RCC 7860 (cell line): Measurements from ENCODE around the gene ATG7.
"Not testable (repeated sequence)": the region's sequence is repeated elsewhere in the genome, so short reads cannot be mapped to it uniquely, and the experiment has no call there.

Experiments used
- DNase-seq: peaks from one replicate; pipeline ENCODE4 v3.0.0-alpha.2; 2015; ENCODE audit warnings: low spot score
- FAIRE-seq: peaks from 2 replicates; lab custom pipeline; 2012; peaks lifted over from hg19 to GRCh38; lab: Jason Lieb, UNC

ATG7 gene

DNA sequence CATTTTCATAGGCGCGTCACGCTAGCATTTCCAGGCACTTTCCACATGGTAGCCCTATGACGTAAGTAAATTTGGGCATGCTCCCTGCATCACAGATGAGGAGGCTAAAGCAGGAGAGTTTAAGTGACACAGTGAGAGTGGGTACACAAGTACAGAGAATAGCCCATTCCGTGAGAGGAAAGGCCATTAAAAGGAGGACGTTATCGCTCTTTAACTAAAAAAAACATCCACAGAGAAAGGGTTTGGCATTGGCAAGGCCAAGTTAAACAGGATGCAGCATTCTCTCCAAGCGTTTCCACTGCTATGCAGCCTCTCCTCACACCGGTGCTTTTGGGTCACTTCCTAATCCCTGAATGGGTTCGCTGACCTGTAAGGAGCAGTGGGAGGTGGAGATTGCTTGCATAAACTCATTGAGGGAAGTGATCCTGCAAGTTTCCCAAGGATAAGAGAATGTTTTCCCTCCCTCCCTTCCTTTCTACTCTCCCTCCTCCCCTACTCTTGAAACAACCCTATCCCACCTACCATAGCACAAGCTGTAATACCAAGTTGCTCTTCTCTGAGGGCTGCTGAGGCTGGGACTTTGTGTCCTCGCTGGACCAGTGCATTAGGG, 223.9 kb downstream of the ATG7 start:
- DNase-seq (no peak), FAIRE-seq (no peak)

DNA sequence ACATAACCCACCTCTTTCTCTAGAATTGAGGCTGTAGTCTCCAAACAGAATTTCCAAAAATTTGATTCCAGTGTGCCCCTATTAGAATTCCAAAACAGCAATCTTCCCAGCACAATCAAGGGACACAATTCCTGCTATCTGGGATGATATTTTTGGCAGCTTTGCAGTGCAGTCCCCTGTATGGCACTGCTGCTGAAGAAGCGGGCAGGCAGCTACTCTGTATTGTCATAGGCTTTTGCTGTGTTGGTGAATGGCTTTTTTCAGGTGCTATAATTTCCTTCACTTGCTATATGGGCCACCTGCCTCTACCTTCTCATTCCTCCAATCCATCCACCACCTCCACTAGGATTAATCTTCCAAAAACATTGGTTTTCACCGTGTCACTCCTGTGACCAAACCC, 226.0 kb downstream of the ATG7 start:
- DNase-seq (no peak), FAIRE-seq (no peak)

- DNase-seq (peak; percentile 85), FAIRE-seq (no peak)
Measured at GRCh38 chr3:11498646-11499045, 226.4 kb downstream of the ATG7 start.

GRCh38 chr3:11499144-11499543, 226.9 kb downstream of the ATG7 start:
- FAIRE-seq (peak; percentile 85), DNase-seq (peak; percentile 87)

DNA sequence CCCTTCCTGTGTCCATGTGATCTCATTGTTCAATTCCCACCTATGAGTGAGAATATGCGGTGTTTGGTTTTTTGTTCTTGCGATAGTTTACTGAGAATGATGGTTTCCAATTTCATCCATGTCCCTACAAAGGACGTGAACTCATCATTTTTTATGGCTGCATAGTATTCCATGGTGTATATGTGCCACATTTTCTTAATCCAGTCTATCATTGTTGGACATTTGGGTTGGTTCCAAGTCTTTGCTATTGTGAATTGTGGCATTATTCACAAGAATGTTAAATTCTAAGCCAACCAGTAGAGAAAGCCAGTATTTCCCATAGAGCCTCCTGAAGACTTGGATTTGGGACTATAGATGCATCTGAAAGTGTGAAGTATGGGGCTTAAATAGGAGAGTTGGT, 230.2 kb downstream of the ATG7 start:
- FAIRE-seq, DNase-seq: not testable (repeated sequence)

DNA sequence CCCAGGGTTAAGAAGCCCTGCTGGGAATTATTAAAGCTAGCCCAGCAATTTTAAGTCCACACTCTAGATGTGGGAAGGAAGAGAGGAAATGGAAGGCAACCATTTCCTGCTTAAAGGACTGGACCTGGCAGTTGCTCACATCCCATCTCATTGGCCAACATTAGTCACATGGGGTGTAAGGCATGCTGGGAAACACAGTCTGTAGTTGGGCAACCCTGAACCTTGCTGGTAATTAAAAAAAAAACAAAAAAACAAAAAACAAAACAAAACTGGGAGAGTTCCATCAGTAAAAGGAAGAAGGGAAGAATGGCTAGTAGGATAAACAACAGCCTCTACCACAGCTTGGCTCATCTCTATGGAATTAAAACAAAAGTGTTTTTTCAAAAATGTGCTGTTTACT, 235.5 kb downstream of the ATG7 start:
- DNase-seq (no peak), FAIRE-seq (no peak)

DNA sequence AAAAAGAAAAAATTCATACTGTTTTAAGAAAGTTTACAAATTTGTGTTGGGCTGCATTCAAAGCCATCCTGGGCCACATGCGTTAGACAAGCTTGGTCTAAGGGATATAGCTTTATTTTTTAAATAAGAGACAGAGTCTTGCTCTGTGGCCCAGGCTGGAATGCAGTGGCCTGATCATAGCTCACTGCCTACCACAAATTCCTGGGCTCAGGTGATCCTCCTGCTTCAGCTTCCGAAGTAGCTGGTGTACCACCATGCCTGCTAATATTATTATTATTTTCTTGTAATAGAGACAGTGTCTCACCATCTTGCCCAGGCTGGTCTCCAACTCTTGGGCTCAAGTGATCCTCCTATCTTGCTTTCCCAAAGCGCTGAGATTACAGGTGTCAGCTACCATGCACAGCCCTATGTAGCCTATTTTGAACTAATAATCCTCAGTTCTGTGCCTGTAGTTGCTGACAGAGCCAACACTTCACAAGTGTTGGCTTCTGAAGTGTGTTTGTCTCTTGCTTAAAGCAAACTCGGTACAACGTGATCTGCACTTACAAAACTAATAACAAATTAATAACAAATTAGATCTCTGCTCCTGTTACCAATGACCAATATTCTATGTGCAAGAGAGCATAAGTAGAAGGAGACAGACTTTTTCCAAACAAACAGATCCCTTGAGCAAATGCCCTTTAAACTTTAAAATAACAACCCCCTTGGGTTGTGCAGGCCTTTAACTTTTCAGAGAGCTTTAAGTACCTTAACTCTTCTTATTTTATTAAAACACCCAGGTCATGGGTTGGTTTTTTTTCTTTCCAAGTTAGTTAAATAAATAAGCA, 236.4 kb downstream of the ATG7 start:
- DNase-seq (no peak), FAIRE-seq (no peak)

GRCh38 chr3:11509173-11510000, 237.2 kb downstream of the ATG7 start:
- no peak for FAIRE-seq
- DNase-seq: no peak

GRCh38 chr3:11510001-11510340, 237.8 kb downstream of the ATG7 start:
- DNase-seq (no peak), FAIRE-seq (no peak)

DNA sequence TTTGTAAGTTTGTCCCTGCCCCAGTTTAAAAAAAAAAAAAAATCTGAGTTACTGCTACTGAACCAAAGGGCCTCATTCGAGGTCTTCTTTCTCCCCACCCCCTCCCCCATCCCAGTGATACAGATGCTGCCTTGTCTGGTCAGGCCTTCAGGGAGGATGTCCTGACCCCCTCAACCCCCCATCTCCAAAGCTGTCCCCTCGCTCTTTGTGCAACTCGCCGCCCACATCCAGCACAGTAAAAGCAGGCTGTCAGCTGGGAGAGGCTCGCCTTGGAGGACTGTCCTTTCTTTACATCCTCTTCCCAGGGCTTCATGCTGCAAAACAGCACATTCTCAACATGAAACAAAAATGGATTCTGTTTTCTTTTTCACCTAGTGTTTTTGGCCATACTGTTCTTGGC, 238.2 kb downstream of the ATG7 start:
- FAIRE-seq (no peak), DNase-seq (no peak)

DNA sequence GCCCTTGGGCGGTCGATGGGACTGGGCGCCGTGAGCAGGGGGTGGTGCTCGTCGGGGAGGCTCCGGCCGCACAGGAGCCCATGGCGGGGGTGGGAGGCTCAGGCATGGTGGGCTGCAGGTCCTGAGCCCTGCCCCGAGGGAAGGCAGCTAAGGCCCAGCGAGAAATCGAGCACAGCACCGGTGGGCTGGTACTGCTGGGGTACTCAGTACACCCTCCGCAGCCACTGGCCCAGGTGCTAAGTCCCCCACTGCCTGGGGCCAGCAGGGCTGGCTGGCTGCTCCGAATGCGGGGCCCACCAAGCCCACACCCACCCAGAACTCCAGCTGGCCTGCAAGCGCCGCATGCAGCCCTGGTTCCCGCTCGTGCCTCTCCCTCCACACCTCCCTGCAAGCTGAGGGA, 239.4 kb downstream of the ATG7 start:
- not testable (repeated sequence) for FAIRE-seq

DNA sequence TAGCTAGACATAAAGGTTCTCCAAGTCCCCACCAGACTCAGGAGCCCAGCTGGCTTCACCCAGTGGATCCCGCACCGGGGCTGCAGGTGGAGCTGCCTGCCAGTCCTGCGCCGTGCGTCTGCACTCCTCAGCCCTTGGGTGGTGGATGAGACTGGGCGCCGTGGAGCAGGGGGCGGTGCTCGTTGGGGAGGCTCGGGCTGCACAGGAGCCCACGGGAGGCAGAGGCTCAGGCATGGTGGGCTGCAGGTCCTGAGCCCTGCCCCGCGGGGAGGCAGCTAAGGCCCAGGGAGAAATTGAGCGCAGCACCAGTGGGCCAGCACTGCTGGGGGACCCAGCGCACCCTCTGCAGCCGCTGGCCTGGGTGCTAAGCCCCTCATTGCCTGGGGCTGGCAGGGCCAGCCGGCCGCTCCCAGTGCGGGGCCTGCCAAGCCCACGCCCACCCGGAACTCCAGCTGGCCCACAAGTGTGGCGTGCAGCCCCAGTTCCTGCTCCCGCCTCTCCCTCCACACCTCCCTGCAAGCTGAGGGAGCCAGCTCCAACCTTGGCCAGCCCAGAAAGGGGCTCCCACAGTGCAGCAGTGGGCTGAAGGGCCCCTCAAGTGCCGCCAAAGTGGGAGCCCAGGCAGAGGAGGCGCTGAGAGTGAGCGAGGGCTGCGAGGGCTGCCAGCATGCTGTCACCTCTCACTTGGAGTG, 241.1 kb downstream of the ATG7 start:
- not testable (repeated sequence) for FAIRE-seq, DNase-seq

More for the DNA sequence above, 239.4 kb downstream of the ATG7 start:
- DNase-seq: not testable (repeated sequence)

DNA sequence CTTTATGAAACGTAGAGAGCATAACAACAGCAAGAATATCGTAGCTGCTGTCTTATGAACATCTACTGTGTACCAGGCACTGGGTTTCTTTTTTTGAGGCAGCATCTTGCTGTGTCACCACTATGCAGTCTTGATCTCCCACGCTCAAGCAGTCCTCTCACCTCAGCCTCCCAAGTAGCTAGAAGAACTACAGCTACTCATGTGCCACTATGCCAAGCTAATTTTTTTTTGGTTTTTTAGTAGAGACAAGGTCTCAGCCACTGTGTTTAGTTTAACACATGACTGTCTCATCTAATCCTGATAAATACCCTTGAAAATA, 241.6 kb downstream of the ATG7 start:
- no peak for DNase-seq

DNA sequence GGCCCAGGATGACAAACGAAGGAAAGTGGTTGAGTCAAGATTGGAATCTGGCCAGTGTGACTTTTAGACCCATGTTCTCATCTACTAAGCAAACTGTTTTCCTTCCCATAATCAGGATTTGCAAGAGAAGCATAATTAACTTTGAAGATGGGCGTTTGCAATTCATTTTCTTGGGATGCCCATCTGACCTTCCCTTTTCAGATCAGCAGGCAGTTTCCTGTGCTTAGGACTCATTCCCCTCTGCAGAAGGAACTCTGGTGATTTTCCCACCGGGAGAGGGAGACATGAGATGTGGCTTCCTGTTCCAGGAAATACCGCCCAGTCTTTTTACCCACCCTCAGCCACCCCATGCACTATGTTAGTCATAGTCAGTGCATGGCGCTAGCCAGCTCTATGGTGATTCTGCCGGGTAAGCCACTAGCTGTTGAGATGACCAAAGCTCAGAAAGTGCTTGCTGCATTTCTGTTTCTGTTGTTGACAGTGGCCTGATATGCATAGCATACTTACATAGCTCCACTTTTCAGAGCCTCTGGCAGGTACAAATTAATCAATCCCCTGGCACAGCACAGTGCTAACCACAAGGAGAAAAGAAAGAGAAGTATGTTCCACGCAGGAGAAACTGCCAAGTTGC, 242.1 kb downstream of the ATG7 start:
- FAIRE-seq (peak; percentile 67), DNase-seq (peak; percentile 69)

More for the DNA sequence above, 241.6 kb downstream of the ATG7 start:
- FAIRE-seq: no peak

DNA sequence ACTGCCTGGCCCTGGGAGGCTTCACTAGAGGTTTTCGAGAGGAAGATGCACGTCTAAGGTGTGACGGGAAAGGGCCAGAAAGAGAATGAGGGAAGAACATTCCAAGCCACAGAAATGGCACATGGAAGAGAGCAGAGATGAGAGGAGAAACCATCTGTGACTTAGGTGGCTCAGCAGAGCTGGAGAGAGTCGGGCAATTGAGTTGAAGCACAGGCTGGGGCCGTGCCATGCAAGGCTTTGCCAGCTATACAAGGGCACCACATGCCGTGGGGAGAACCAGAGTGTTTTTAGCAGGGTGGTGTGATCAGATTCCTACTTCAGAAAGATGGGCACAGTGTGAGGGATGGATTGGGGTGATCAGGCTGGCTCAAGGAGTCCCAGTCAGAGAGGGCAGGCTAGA, 245.4 kb downstream of the ATG7 start:
- DNase-seq (no peak), FAIRE-seq (no peak)

- DNase-seq (no peak), FAIRE-seq (no peak)
Measured at GRCh38 chr3:11521167-11521566, 249.0 kb downstream of the ATG7 start.

DNA sequence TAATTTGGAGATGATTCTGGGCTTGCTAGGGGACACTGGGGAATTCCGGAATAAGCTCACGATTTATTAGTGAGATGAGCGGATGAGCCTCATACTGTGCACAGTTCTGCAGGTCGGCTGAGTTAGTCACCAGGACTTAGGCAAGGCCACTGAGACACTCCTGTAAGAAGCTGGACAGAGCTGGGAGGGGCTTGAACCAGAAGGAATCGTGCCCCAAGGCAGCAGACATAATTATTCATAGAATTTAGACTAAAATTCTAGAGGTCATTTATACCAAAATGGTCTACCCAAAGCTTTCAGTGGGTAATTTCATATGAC, 250.2 kb downstream of the ATG7 start:
- peak; percentile 12 for DNase-seq
- FAIRE-seq: no peak

DNA sequence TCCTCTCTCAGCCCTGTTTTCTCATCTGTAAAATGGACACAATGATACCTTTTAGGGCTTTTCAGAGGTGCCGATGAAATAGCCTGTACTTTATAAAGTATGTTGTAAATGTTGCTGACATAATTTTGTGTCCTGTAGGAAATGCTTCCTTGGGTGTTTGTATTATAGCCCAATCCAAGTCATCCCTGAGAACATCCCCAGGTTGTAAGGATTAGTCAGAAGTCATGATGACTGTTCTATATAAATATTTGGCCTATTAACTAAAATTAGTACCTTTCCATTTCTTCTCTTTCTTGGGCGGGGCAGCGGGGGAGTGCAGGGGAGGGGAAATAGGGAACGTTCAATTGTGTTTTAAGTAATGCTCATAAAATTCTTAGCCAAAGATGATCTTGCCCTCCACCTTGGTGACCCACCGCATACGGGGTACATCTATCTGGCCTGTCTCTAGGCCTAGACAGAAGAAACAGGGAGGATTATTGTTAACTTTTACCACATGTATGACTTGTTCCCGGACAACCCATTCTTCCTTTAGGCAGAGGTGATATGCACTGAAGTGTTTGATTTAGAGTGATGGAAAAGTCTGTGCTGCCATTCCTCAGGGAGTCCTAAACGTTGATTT, 250.9 kb downstream of the ATG7 start:
- no peak for FAIRE-seq
- DNase-seq: no peak

DNA sequence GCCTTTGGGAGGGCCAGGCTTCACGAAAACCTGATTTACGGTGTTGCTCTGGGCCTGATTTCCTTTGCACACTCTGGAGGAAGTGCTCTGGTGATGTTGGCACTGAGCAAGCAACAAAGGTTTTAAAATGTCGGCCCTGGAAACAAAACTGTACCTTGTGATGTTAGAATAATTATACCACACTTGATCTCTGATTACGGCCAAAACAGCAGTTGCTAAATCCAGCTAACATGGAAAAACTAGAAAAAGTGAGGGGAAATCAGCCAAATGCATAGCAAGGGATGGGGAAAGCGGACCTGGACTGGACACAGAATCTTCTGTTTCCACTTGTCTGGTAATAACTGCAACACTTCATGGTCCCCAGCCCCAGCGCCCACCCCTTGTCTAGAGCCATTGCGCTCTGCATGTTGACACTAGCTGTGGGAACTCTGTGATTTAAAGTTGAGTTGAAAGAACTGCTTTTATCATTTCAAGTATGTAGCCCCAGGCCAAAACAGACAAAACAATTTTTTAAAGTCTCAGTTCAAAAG, 251.4 kb downstream of the ATG7 start:
- no peak for DNase-seq
- FAIRE-seq: no peak

DNA sequence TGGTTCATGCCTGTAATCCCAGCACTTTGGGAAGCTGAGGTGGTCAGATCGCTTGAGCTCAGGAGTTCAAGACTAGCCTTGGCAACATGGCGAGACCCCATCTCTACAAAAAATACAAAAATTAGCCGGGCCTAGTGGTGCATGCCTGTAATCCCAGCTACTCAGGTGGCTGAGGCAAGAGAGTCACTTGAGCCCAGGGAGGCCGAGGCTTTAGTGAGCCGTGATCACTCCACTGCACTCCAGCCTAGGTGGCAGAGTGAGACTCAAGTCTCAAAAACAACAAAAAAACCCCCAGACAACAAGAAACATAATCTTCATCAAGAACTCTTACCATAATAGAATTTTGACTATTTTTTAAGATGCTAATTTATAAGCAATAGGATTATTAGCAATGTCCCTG, 253.9 kb downstream of the ATG7 start:
- not testable (repeated sequence) for DNase-seq, FAIRE-seq
